ENCODE measurements around the gene SYT7. TPM values are rescaled to one million over a fixed set of nuclear protein-coding genes. Genes with fewer than 3 reads are reported as not detected.

Gene SYT7
- total RNA-seq, 1 donor, result 3.6 TPM

GRCh38 chr11:61495801-61496601 lies 84.9 kb downstream of the SYT7 start:
- no peak overlapping the region for H3K4me2 ChIP-seq (ENCODE audit: insufficient read depth, low read length)
- H3K79me2 ChIP-seq (ENCODE audit: insufficient read depth, low read length), result no peaks in the 10 kb centered on the region
- H3K27ac ChIP-seq (ENCODE audit: low read depth, low read length), result no peak overlapping the region
- H3K27me3 ChIP-seq (ENCODE audit: insufficient read depth, low read length), result peaks cover 7% of the 10 kb centered on the region
- no peak for TF ChIP-seq CTCF (IDR thresholded peaks at IDR 0.05; ENCODE audit: extremely low read depth, low read depth, low read length)
- no peaks in the 10 kb centered on the region for H3K36me3 ChIP-seq (ENCODE audit: insufficient read depth, low read length)
- no peaks in the 10 kb centered on the region for H3K9me3 ChIP-seq (ENCODE audit: low read depth, low read length)
- H3K4me3 ChIP-seq (ENCODE audit: insufficient read depth, low read length), result no peak overlapping the region
- DNase-seq (ENCODE audit: insufficient read length, low spot score, missing footprints), result peak; percentile 82
- H4K20me1 ChIP-seq (ENCODE audit: insufficient read depth, low read length), result no peaks in the 10 kb centered on the region
- no peaks in the 10 kb centered on the region for H3K4me1 ChIP-seq (ENCODE audit: insufficient read depth, low read length)
- no peak overlapping the region for H2AFZ ChIP-seq (ENCODE audit: low read length)

- Histone ChIP-seq H3K27ac (ENCODE audit: low read depth, low read length) (no peak overlapping the region), H3K79me2 (ENCODE audit: insufficient read depth, low read length) (no peaks in the 10 kb centered on the region), H4K20me1 (ENCODE audit: insufficient read depth, low read length) (peaks cover 7% of the 10 kb centered on the region), H3K4me1 (ENCODE audit: insufficient read depth, low read length) (peaks cover 13% of the 10 kb centered on the region), H3K36me3 (ENCODE audit: insufficient read depth, low read length) (no peaks in the 10 kb centered on the region), H2AFZ (ENCODE audit: low read length) (no peak overlapping the region), H3K27me3 (ENCODE audit: insufficient read depth, low read length) (peaks cover 4% of the 10 kb centered on the region), H3K4me2 (ENCODE audit: insufficient read depth, low read length) (no peak overlapping the region), H3K9me3 (ENCODE audit: low read depth, low read length) (no peaks in the 10 kb centered on the region), H3K4me3 (ENCODE audit: insufficient read depth, low read length) (no peak overlapping the region)
- peak; percentile 72 for DNase-seq (ENCODE audit: insufficient read length, low spot score, missing footprints)
- no peak for TF ChIP-seq CTCF (IDR thresholded peaks at IDR 0.05; ENCODE audit: extremely low read depth, low read depth, low read length)
Observed at GRCh38 chr11:61494381-61494961, 86.4 kb downstream of the SYT7 start.

- Histone ChIP-seq H4K20me1 (ENCODE audit: insufficient read depth, low read length) (peaks cover 7% of the 10 kb centered on the region), H3K9me3 (ENCODE audit: low read depth, low read length) (no peaks in the 10 kb centered on the region), H2AFZ (ENCODE audit: low read length) (no peak overlapping the region), H3K79me2 (ENCODE audit: insufficient read depth, low read length) (no peaks in the 10 kb centered on the region), H3K4me3 (ENCODE audit: insufficient read depth, low read length) (no peak overlapping the region), H3K4me1 (ENCODE audit: insufficient read depth, low read length) (peaks cover 21% of the 10 kb centered on the region), H3K27me3 (ENCODE audit: insufficient read depth, low read length) (no peaks in the 10 kb centered on the region), H3K27ac (ENCODE audit: low read depth, low read length) (no peak overlapping the region), H3K4me2 (ENCODE audit: insufficient read depth, low read length) (no peak overlapping the region), H3K36me3 (ENCODE audit: insufficient read depth, low read length) (no peaks in the 10 kb centered on the region)
- no peak for TF ChIP-seq CTCF (IDR thresholded peaks at IDR 0.05; ENCODE audit: extremely low read depth, low read depth, low read length)
- peak; percentile 82 for DNase-seq (ENCODE audit: insufficient read length, low spot score, missing footprints)
Observed at GRCh38 chr11:61491736-61492395, 89.0 kb downstream of the SYT7 start.
